K562 (cell line): ENCODE measurements around the gene BICC1.

Source experiments
- BHLHE40 ChIP-seq: IDR thresholded peaks from 2 replicates; pipeline ENCODE4 v1.6.1; 2011; ENCODE audit warnings: low read length, improper control_type of control experiment
- CTCF ChIP-seq, 3 experiments: IDR thresholded peaks in 2 of 3; conservative IDR thresholded peaks in 1 of 3; 2 replicates each; pipeline ENCODE4 v1.5.1; 2011 to 2012; ENCODE audit warnings: low read length in 3 of 3, mild to moderate bottlenecking in 3 of 3, control low read depth in 2 of 3, improper control_type of control experiment in 1 of 3, inconsistent platforms in 1 of 3, low read depth in 1 of 3, mixed read lengths in 1 of 3, moderate library complexity in 1 of 3; ENCODE audit not compliant: insufficient read depth in 2 of 3
- FOSL1 ChIP-seq: fragments of 200-800 bp; sonication (Bioruptor generic); conservative IDR thresholded peaks from 2 replicates; pipeline ENCODE4 v1.6.1; 2016; ENCODE audit warnings: missing genetic modification characterization, missing compliant biosample characterization
- HES1 ChIP-seq: fragments of 450-650 bp; IDR thresholded peaks from 2 replicates; pipeline ENCODE4 v1.6.1; 2016; ENCODE audit warnings: low read depth, mild to moderate bottlenecking, moderate library complexity
- PHF8 ChIP-seq: fragments of 200-600 bp; sonication (generic); IDR thresholded peaks from 2 replicates; pipeline ENCODE4 v1.6.1; 2012; ENCODE audit warnings: mixed run types, mild to moderate bottlenecking, inconsistent platforms, low read length, moderate library complexity, borderline replicate concordance
- TAF1 ChIP-seq: IDR thresholded peaks from 2 replicates; pipeline ENCODE4 v1.6.1; 2011; ENCODE audit warnings: mild to moderate bottlenecking, low read length, moderate library complexity; ENCODE audit not compliant: insufficient read depth, control insufficient read depth, severe bottlenecking; ENCODE audit errors: extremely low read depth
- ZNF263 ChIP-seq: sonication (generic); formaldehyde crosslinking; IDR thresholded peaks from 2 replicates; pipeline ENCODE4 v1.8.0; 2022; ENCODE audit warnings: mild to moderate bottlenecking, missing genetic modification reagents, borderline replicate concordance
- ZNF79 ChIP-seq: fragments of 250-450 bp; sonication (Bioruptor Pico); IDR thresholded peaks from 2 replicates; pipeline ENCODE4 v1.4.0; 2020; ENCODE audit warnings: low read depth, mild to moderate bottlenecking, moderate library complexity

- TF ChIP-seq FOSL1 (tag), result no peak
- TF ChIP-seq ZNF79, result no peak
- TF ChIP-seq TAF1, result no peak
- no peak for TF ChIP-seq CTCF (IDR thresholded peaks at IDR 0.05 in 2 of 3, conservative IDR thresholded peaks at IDR 0.05 in 1 of 3; ENCODE audit: insufficient read depth in 2 of 3, low read depth in 1 of 3, low read length in 3 of 3)
- no peak for TF ChIP-seq HES1
- no peak for TF ChIP-seq PHF8
- TF ChIP-seq ZNF263 (CRISPR knock-in tag), result no peak
- TF ChIP-seq BHLHE40, result no peak
These were observed 96.3 kb downstream of the BICC1 start for GRCh38 chr10:58608826-58609531.
